Thyroid gland (tissue), 4 donors: ENCODE data around the gene SLC13A5. TPM values are rescaled to one million over a fixed set of nuclear protein-coding genes. Genes with fewer than 3 reads are reported as not detected.

Experiments used
- DNase-seq, 2 donors: peaks; one replicate each; pipeline ENCODE4 v3.0.0-alpha.2; 2019
- H3K27ac ChIP-seq, 3 donors: fragments of 200-600 bp; sonication (generic); 1 replicate in 2 of 3; 2 replicates in 1 of 3; pipeline ENCODE4 v1.5.1; 2016 to 2019; ENCODE audit warnings: mild to moderate bottlenecking in 1 of 3, moderate library complexity in 1 of 3
- H3K27me3 ChIP-seq: fragments of 200-600 bp; sonication (generic); one replicate; pipeline ENCODE4 v1.5.1; 2019
- H3K36me3 ChIP-seq, 2 donors: fragments of 200-600 bp; sonication (generic); one replicate each; pipeline ENCODE4 v1.5.1; 2016 to 2019
- H3K4me1 ChIP-seq, 2 donors: fragments of 200-600 bp; sonication (generic); one replicate each; pipeline ENCODE4 v1.5.1; 2017 to 2019
- H3K4me3 ChIP-seq, 3 donors: fragments of 200-600 bp; sonication (generic); replicated peaks in 1 of 3; 1 replicate in 2 of 3; 2 replicates in 1 of 3; pipeline ENCODE4 v1.5.1; 2016; ENCODE audit warnings: mild to moderate bottlenecking in 1 of 3
- H3K9me3 ChIP-seq: fragments of 200-600 bp; sonication (generic); one replicate; pipeline ENCODE4 v1.5.1; 2017
- CTCF ChIP-seq, 6 experiments: fragments of 200-600 bp in 3 of 6; fragments of 450-650 bp in 3 of 6; sonication (generic) in 3 of 6; IDR thresholded peaks; one replicate each; pipeline ENCODE4 v1.5.1; 2016 to 2019; ENCODE audit warnings: antibody characterized with exemption in 6 of 6, mild to moderate bottlenecking in 2 of 6, inconsistent platforms in 1 of 6, moderate library complexity in 1 of 6
- POLR2A ChIP-seq, 2 donors: fragments of 450-650 bp; IDR thresholded peaks; one replicate each; pipeline ENCODE4 v1.6.1; 2017; ENCODE audit warnings: antibody characterized with exemption in 2 of 2, mild to moderate bottlenecking in 2 of 2, moderate library complexity in 1 of 2
- WGBS, 2 donors: methylation state at CpG; one replicate each; pipeline ENCODE4 v1.1.5; 2017; 5-methylcytosine and 5-hydroxymethylcytosine counted together
- intact Hi-C: fragments of 100-400 bp; cut with DNase I; formaldehyde crosslinking; loops from one replicate; pipeline ENCODE4 v1.15.1; 2023
- total RNA-seq, 4 donors: library from RNA; depleted of rRNA; stranded (reverse); fragments of >200 nt; gene quantifications; one replicate each; pipeline ENCODE4 v1.2.3, GENCODE V29; 2016

The SLC13A5 gene
- total RNA-seq, 4 donors from 2014 or later, result 0.27 to 0.63 TPM; not detected in 2

GRCh38 chr17:6684460-6684783 lies 28.7 kb downstream of the SLC13A5 start:
- no peak overlapping the region for H3K27ac ChIP-seq
- TF ChIP-seq POLR2A (IDR thresholded peaks at IDR 0.05) (no peak), CTCF (IDR thresholded peaks at IDR 0.05) (no peak)
- no peak overlapping the region for H3K4me3 ChIP-seq
- DNase-seq, result no peak
- WGBS, 2 donors, result 53 to 61% methylated on average over 5 to 7 of the region's 7 CpGs
- H3K36me3 ChIP-seq, result no peaks in the 10 kb centered on the region
- H3K9me3 ChIP-seq, result no peaks in the 10 kb centered on the region
- no peaks in the 10 kb centered on the region for H3K4me1 ChIP-seq
- H3K27me3 ChIP-seq, result no peaks in the 10 kb centered on the region
- intact Hi-C loops, result no loop called here

- no peak overlapping the region for H3K27ac ChIP-seq
- H3K27me3 ChIP-seq, result no peaks in the 10 kb centered on the region
- intact Hi-C loops, result no loop called here
- no peak for DNase-seq
- H3K36me3 ChIP-seq, result no peaks in the 10 kb centered on the region
- H3K4me3 ChIP-seq, result no peak overlapping the region
- H3K9me3 ChIP-seq, result no peaks in the 10 kb centered on the region
- TF ChIP-seq CTCF (IDR thresholded peaks at IDR 0.05) (no peak), POLR2A (IDR thresholded peaks at IDR 0.05) (no peak)
- whole genome bisulfite sequencing, 2 donors, result 78 to 95% methylated on average over 3 of the region's 3 CpGs
- no peaks in the 10 kb centered on the region for H3K4me1 ChIP-seq
Observed at GRCh38 chr17:6683730-6684459, 29.3 kb downstream of the SLC13A5 start.

- intact Hi-C loops, result no loop called here
- no peaks in the 10 kb centered on the region for H3K9me3 ChIP-seq
- TF ChIP-seq POLR2A (IDR thresholded peaks at IDR 0.05) (no peak), CTCF (IDR thresholded peaks at IDR 0.05) (no peak)
Observed at GRCh38 chr17:6683081-6683684, 30.0 kb downstream of the SLC13A5 start.

GRCh38 chr17:6682339-6682738 lies 30.8 kb downstream of the SLC13A5 start:
- no peak for TF ChIP-seq CTCF (IDR thresholded peaks at IDR 0.05)
- no peak for TF ChIP-seq POLR2A (IDR thresholded peaks at IDR 0.05)
- Histone ChIP-seq H3K27me3 (no peaks in the 10 kb centered on the region), H3K4me3 (no peak overlapping the region), H3K4me1 (no peaks in the 10 kb centered on the region), H3K27ac (no peak overlapping the region), H3K9me3 (no peaks in the 10 kb centered on the region), H3K36me3 (no peaks in the 10 kb centered on the region)
- WGBS, 2 donors, result 90 to 91% methylated on average over 3 to 4 of the region's 4 CpGs
- intact Hi-C loops, result no loop called here
- no peak for DNase-seq

More at GRCh38 chr17:6683081-6683684, 30.0 kb downstream of the SLC13A5 start:
- no peaks in the 10 kb centered on the region for H3K4me1 ChIP-seq
- no peak overlapping the region for H3K27ac ChIP-seq
- no peak overlapping the region for H3K4me3 ChIP-seq
- WGBS, 2 donors, result 88 to 95% methylated on average over 3 of the region's 3 CpGs
- no peaks in the 10 kb centered on the region for H3K36me3 ChIP-seq
- no peaks in the 10 kb centered on the region for H3K27me3 ChIP-seq
- DNase-seq, result no peak

- no peak for DNase-seq
- Histone ChIP-seq H3K27me3 (no peaks in the 10 kb centered on the region), H3K9me3 (no peaks in the 10 kb centered on the region), H3K4me3 (no peak overlapping the region), H3K4me1 (no peaks in the 10 kb centered on the region), H3K27ac (no peak overlapping the region), H3K36me3 (no peaks in the 10 kb centered on the region)
- intact Hi-C loops, result no loop called here
- no peak for TF ChIP-seq POLR2A (IDR thresholded peaks at IDR 0.05)
- 78 to 83% methylated on average over 5 of the region's 5 CpGs for WGBS, 2 donors
Observed at GRCh38 chr17:6681671-6682070, 31.5 kb downstream of the SLC13A5 start.
